HepG2 (cell line): ENCODE data around the gene KCNK18.

Experiments
- ZBTB46 ChIP-seq: sonication (generic); formaldehyde crosslinking; IDR thresholded peaks from 2 replicates; pipeline ENCODE4 v1.4.0; 2020; ENCODE audit warnings: mild to moderate bottlenecking, missing genetic modification reagents, borderline replicate concordance
- ZNF10 ChIP-seq: sonication (generic); formaldehyde crosslinking; IDR thresholded peaks from 2 replicates; pipeline ENCODE4 v1.4.0; 2020; ENCODE audit warnings: mild to moderate bottlenecking, low read depth, missing genetic modification reagents, borderline replicate concordance
- ZNF687 ChIP-seq: sonication (generic); formaldehyde crosslinking; IDR thresholded peaks from 2 replicates; pipeline ENCODE4 v1.5.1; 2020; ENCODE audit warnings: mild to moderate bottlenecking, missing genetic modification reagents, moderate library complexity

GRCh38 chr10:117197189-117197588 is at the start of gene KCNK18:
- TF ChIP-seq ZBTB46 (CRISPR knock-in tag) (no peak), ZNF10 (CRISPR knock-in tag) (no peak), ZNF687 (CRISPR knock-in tag) (no peak)
